ENCODE measurements around the gene TMEM119. TPM values are rescaled to one million over a fixed set of nuclear protein-coding genes. Genes with fewer than 3 reads are reported as not detected.

TMEM119 gene
- total and polyA plus RNA-seq, 2 of the 8 experiments (the other 6 are each of a cell fraction or from before 2014, with no cell fraction given) = 0.35 to 0.61 TPM

- Histone ChIP-seq H3K79me2 (ENCODE audit: control insufficient read depth in 1 of 2, insufficient read depth in 2 of 2, low read length in 2 of 2) (no peaks in the 10 kb centered on the region), H3K4me3 (ENCODE audit: extremely low read depth in 1 of 4, insufficient read depth in 2 of 4, low read depth in 3 of 4, low read length in 4 of 4) (no peak overlapping the region), H4K8ac (ENCODE audit: extremely low read depth, insufficient read depth, low read length) (no peak overlapping the region), H4K91ac (replicated peaks; ENCODE audit: insufficient read length, low read length) (no peak overlapping the region), H2AK5ac (ENCODE audit: low read depth, low read length) (peak overlapping the region; percentile 29), H3K9me3 (ENCODE audit: insufficient read depth in 2 of 2, low read depth in 1 of 2, low read length in 1 of 2) (no peaks in the 10 kb centered on the region), H3K36me3 (ENCODE audit: control insufficient read depth in 2 of 4, insufficient read depth in 4 of 4, low read length in 3 of 4) (no peaks in the 10 kb centered on the region), H3K27ac (ENCODE audit: low read depth, low read length) (no peak overlapping the region), H3K4me2 (ENCODE audit: insufficient read depth in 1 of 2, low read depth in 2 of 2, low read length in 2 of 2) (0 out of 4 replicates have a peak overlapping the region, but pooled peaks have one; percentile 9 to 17), H2BK20ac (ENCODE audit: low read length) (peak overlapping the region; percentile 92; the same call in 1 of the 2 replicates), H4K5ac (ENCODE audit: insufficient read length, low read depth, low read length) (no peak overlapping the region), H4K20me1 (replicated peaks in 1 of 2; ENCODE audit: control insufficient read depth in 1 of 2, insufficient read depth in 2 of 2, low read length in 2 of 2) (no peaks in the 10 kb centered on the region), H2BK15ac (ENCODE audit: low read length) (peak overlapping the region; percentile 32; the same call in 1 of the 2 replicates), H3K9ac (replicated peaks in 1 of 4; ENCODE audit: extremely low read depth in 1 of 4, low read depth in 3 of 4, low read length in 3 of 4) (no peak overlapping the region), H2AFZ (ENCODE audit: low read length) (no peak overlapping the region; the same call in 1 of the 2 replicates), H3K14ac (ENCODE audit: insufficient read length) (no peak overlapping the region), H3K18ac (ENCODE audit: extremely low read depth, low read length) (0 out of 2 replicates have a peak overlapping the region, but pooled peaks have one; percentile 20), H2BK120ac (replicated peaks; ENCODE audit: low read depth, low read length) (no peak overlapping the region), H3K4me1 (replicated peaks in 1 of 4; ENCODE audit: control insufficient read depth in 3 of 4, insufficient read depth in 4 of 4, low read length in 3 of 4) (peaks cover 18 to 45% (median 25%) of the 10 kb centered on the region in 4 experiments), H3K79me1 (ENCODE audit: low read depth, low read length) (no peaks in the 10 kb centered on the region), H3K4ac (replicated peaks; ENCODE audit: insufficient read length, low read depth, low read length) (no peak overlapping the region), H2BK12ac (ENCODE audit: low read depth, low read length) (peak overlapping the region; percentile 92), H3K27me3 (replicated peaks in 1 of 4; ENCODE audit: control insufficient read depth in 3 of 4, extremely low read depth in 1 of 4, insufficient read depth in 3 of 4, low read length in 3 of 4) (no peaks in the 10 kb centered on the region), H3K23ac (ENCODE audit: insufficient read length) (no peak overlapping the region), H3K23me2 (ENCODE audit: low read depth, low read length) (no peaks in the 10 kb centered on the region), H3K56ac (replicated peaks; ENCODE audit: insufficient read length, low read depth, low read length) (no peak overlapping the region), H2BK5ac (ENCODE audit: low read depth, low read length) (peak overlapping the region; percentile 29; the same call in 1 of the 2 replicates)
- TF ChIP-seq KDM1A (IDR thresholded peaks at IDR 0.05; ENCODE audit: borderline replicate concordance, low read length) (peak; percentile 63; the same call in 1 of the 2 replicates), TCF12 (IDR thresholded peaks at IDR 0.05; ENCODE audit: low read depth, low read length) (no peak)
- no peak for DNase-seq (ENCODE audit: low read depth in 1 of 2, low spot score in 2 of 2)
- no peak for FAIRE-seq
- 89% methylated on average over 6 of the region's 6 CpGs; no CpG with 5 or more reads in 1 of the 2 experiments for WGBS, 2 experiments (ENCODE audit: extremely low coverage in 1 of 2, insufficient coverage in 1 of 2, insufficient read length in 1 of 2, insufficient replicate concordance in 2 of 2, low coverage in 1 of 2, low lambda C conversion rate in 2 of 2, missing lambda C conversion rate in 1 of 2)
- ChIA-PET POLR2A (ENCODE audit: partially characterized antibody) (interaction anchor here (0.7 to 1.5 kb wide), 3 partner anchors 9 to 19 kb away, joined by 3 to 4 read pairs (median 3); no protein-coding TSS in a partner anchor), CTCF (ENCODE audit: partially characterized antibody) (interaction anchor here (0.9 to 10.0 kb wide), 8 partner anchors 11 to 179 kb away, joined by 3 to 90 read pairs (median 4); no protein-coding TSS in a partner anchor)
Measured at GRCh38 chr12:108635997-108636808, 38.3 kb upstream of the TMEM119 start.
